ENCODE measurements around the gene SETD7. TPM values are rescaled to one million over a fixed set of nuclear protein-coding genes. Genes with fewer than 3 reads are reported as not detected.

SETD7 gene
- total RNA-seq, 2 experiments from 2014 or later: 23.1 to 23.5 TPM

GRCh38 chr4:139492429-139492828, 63.6 kb downstream of the SETD7 start:
- H3K36me3 Mint-ChIP-seq (ENCODE audit: low read depth): no peaks in the 10 kb centered on the region
- intact Hi-C loops (cut with DNase I, micrococcal nuclease): no loop called here
- no peaks in the 10 kb centered on the region for H3K9me3 Mint-ChIP-seq
- Histone ChIP-seq H3K4me3 (ENCODE audit: low read length) (no peak overlapping the region), H3K4me1 (ENCODE audit: insufficient read depth, low read length) (no peaks in the 10 kb centered on the region), H3K9me3 (ENCODE audit: control insufficient read depth in 1 of 2, insufficient read depth in 1 of 2, low read length in 2 of 2) (no peaks in the 10 kb centered on the region), H3K27ac (ENCODE audit: low read depth in 1 of 2, low read length in 2 of 2) (no peak overlapping the region), H3K27me3 (ENCODE audit: control insufficient read depth in 1 of 2, insufficient read depth in 2 of 2, low read length in 2 of 2) (no peaks in the 10 kb centered on the region), H3K36me3 (ENCODE audit: insufficient read depth, low read length) (no peaks in the 10 kb centered on the region)
- CTCF ChIA-PET: no interaction called here
- no peak for ATAC-seq (ENCODE audit: poor library complexity)
- H3K4me1 Mint-ChIP-seq (ENCODE audit: low read depth): no peaks in the 10 kb centered on the region
- H3K27me3 Mint-ChIP-seq: no peaks in the 10 kb centered on the region
- DNase-seq: no peak
- POLR2A ChIA-PET: no interaction called here
- H3K27ac Mint-ChIP-seq: no peak overlapping the region
- no peak overlapping the region for H3K4me3 Mint-ChIP-seq
- TF ChIP-seq CTCF (IDR thresholded peaks at IDR 0.05): no peak

GRCh38 chr4:139489638-139490037, 66.4 kb downstream of the SETD7 start:
- H3K4me1 Mint-ChIP-seq (ENCODE audit: low read depth): no peaks in the 10 kb centered on the region
- TF ChIP-seq CTCF (IDR thresholded peaks at IDR 0.05): no peak
- Histone ChIP-seq H3K27ac (ENCODE audit: low read depth in 1 of 2, low read length in 2 of 2) (no peak overlapping the region), H3K27me3 (ENCODE audit: control insufficient read depth in 1 of 2, insufficient read depth in 2 of 2, low read length in 2 of 2) (no peaks in the 10 kb centered on the region), H3K4me1 (ENCODE audit: insufficient read depth, low read length) (no peaks in the 10 kb centered on the region), H3K9me3 (ENCODE audit: control insufficient read depth in 1 of 2, insufficient read depth in 1 of 2, low read length in 2 of 2) (no peaks in the 10 kb centered on the region), H3K4me3 (ENCODE audit: low read length) (no peak overlapping the region), H3K36me3 (ENCODE audit: insufficient read depth, low read length) (no peaks in the 10 kb centered on the region)
- POLR2A ChIA-PET: no interaction called here
- H3K9me3 Mint-ChIP-seq: no peaks in the 10 kb centered on the region
- intact Hi-C loops (cut with DNase I, micrococcal nuclease): no loop called here
- H3K27ac Mint-ChIP-seq: no peak overlapping the region
- DNase-seq: no peak
- no peaks in the 10 kb centered on the region for H3K27me3 Mint-ChIP-seq
- H3K4me3 Mint-ChIP-seq: no peak overlapping the region
- no peak for ATAC-seq (ENCODE audit: poor library complexity)
- H3K36me3 Mint-ChIP-seq (ENCODE audit: low read depth): no peaks in the 10 kb centered on the region
- CTCF ChIA-PET: no interaction called here

- DNase-seq (no peak), ATAC-seq (ENCODE audit: poor library complexity) (no peak)
- Histone ChIP-seq H3K27ac (ENCODE audit: low read depth in 1 of 2, low read length in 2 of 2) (no peak overlapping the region), H3K4me1 (ENCODE audit: insufficient read depth, low read length) (no peaks in the 10 kb centered on the region), H3K4me3 (ENCODE audit: low read length) (no peak overlapping the region), H3K36me3 (ENCODE audit: insufficient read depth, low read length) (no peaks in the 10 kb centered on the region), H3K27me3 (ENCODE audit: control insufficient read depth in 1 of 2, insufficient read depth in 2 of 2, low read length in 2 of 2) (no peaks in the 10 kb centered on the region), H3K9me3 (ENCODE audit: control insufficient read depth in 1 of 2, insufficient read depth in 1 of 2, low read length in 2 of 2) (no peaks in the 10 kb centered on the region)
- Mint-ChIP-seq H3K4me1 (ENCODE audit: low read depth) (no peaks in the 10 kb centered on the region), H3K36me3 (ENCODE audit: low read depth) (no peaks in the 10 kb centered on the region), H3K9me3 (no peaks in the 10 kb centered on the region), H3K4me3 (no peak overlapping the region), H3K27ac (no peak overlapping the region), H3K27me3 (no peaks in the 10 kb centered on the region)
- TF ChIP-seq CTCF (IDR thresholded peaks at IDR 0.05): no peak
- ChIA-PET CTCF (interaction anchor here (0.7 kb wide), 1 partner anchor 1927 kb away, joined by 3 read pairs; no protein-coding TSS in a partner anchor), POLR2A (interaction anchor here (0.6 to 1.2 kb wide), 2 partner anchors 68 to 315 kb away, joined by 3 to 4 read pairs; partner anchors contain the start of gene SETD7)
- intact Hi-C loops (cut with DNase I, micrococcal nuclease): no loop called here
Measured at GRCh38 chr4:139488442-139488841, 67.6 kb downstream of the SETD7 start.

All from CD4-positive, alpha-beta T cell (primary cell).